K562 (cell line): ENCODE data around the gene PAFAH2. TPM values are rescaled to one million over a fixed set of nuclear protein-coding genes. Genes with fewer than 3 reads are reported as not detected.

ENCODE experiments used
- ATAC-seq: fragments of 200-7000 bp; cut with Tn5 transposase; 3 replicates; pipeline ENCODE4 v1.9.1; 2020; ENCODE audit warnings: moderate library complexity
- BruUV-seq: library from RNA; stranded (reverse); fragments of 400-500 nt; replicated peaks from 2 replicates; lab custom pipeline; 2021; lab: Mats Ljungman, UMichigan
- CTCF ChIA-PET: fragments of 300-600 bp; formaldehyde crosslinking; extraction: SDS; loops from one replicate; lab custom pipeline; 2021; ENCODE audit warnings: low intra/inter-chr PET ratio; lab: Yijun Ruan, JAX
- POLR2A ChIA-PET: fragments of 300-600, 350-650 bp; sonication (Branson Sonifier 250); formaldehyde crosslinking; extraction: SDS; loops from one replicate; lab custom pipeline; 2021; ENCODE audit warnings: antibody characterized with exemption, inconsistent platforms; lab: Yijun Ruan, JAX
- DNase-seq, 4 experiments: peaks; one replicate each; pipeline versions ENCODE4 v3.0.0 to v3.0.0-alpha.2; 2011 to 2018; ENCODE audit warnings: low spot score in 3 of 4, mixed read lengths in 3 of 4; ENCODE audit errors: extremely low read depth in 1 of 4
- FAIRE-seq: peaks from 2 replicates; lab custom pipeline; 2011; peaks lifted over from hg19 to GRCh38; lab: Jason Lieb, UNC
- H2AFZ ChIP-seq: 2 replicates; pipeline ENCODE4 v1.6.0; 2011; ENCODE audit warnings: low read depth, low read length, control low read depth, inconsistent platforms
- H3K27ac ChIP-seq: fragments of 200-600 bp; 3 replicates; pipeline ENCODE4 v1.8.0; 2011; ENCODE audit warnings: low read depth, mild to moderate bottlenecking, control low read depth, inconsistent platforms, low read length, moderate library complexity, mixed read lengths; ENCODE audit errors: extremely low read depth
- H3K27me3 ChIP-seq, 2 experiments: fragments of 300-600 bp in 1 of 2; 2 replicates in 1 of 2; 3 replicates in 1 of 2; pipeline versions ENCODE4 v1.6.0 to v1.8.0; 2011; ENCODE audit warnings: inconsistent platforms in 2 of 2, low read length in 2 of 2, mild to moderate bottlenecking in 1 of 2, mixed read lengths in 1 of 2, moderate library complexity in 1 of 2; ENCODE audit not compliant: control insufficient read depth in 2 of 2, insufficient read depth in 2 of 2
- H3K36me3 ChIP-seq: fragments of 300-600 bp; 3 replicates; pipeline ENCODE4 v1.8.0; 2011; ENCODE audit warnings: mild to moderate bottlenecking, low read length, inconsistent platforms; ENCODE audit not compliant: control insufficient read depth, insufficient read depth
- H3K4me1 ChIP-seq, 2 experiments: fragments of 200-600 bp in 1 of 2; replicated peaks in 1 of 2; 2 replicates in 1 of 2; 3 replicates in 1 of 2; pipeline versions ENCODE4 v1.5.1 to v1.8.0; 2011; ENCODE audit warnings: inconsistent platforms in 2 of 2, low read length in 2 of 2, mild to moderate bottlenecking in 1 of 2, mixed read lengths in 1 of 2, moderate library complexity in 1 of 2; ENCODE audit not compliant: control insufficient read depth in 2 of 2, insufficient read depth in 2 of 2
- H3K4me2 ChIP-seq: 2 replicates; pipeline ENCODE4 v1.6.1; 2011; ENCODE audit warnings: low read length, control low read depth, inconsistent platforms, mixed read lengths; ENCODE audit not compliant: insufficient read depth
- H3K4me3 ChIP-seq: fragments of 200-600 bp; sonication (generic), shearing (Covaris generic); 2 replicates; pipeline ENCODE4 v1.5.1; 2016; ENCODE audit warnings: control low read depth, inconsistent platforms
- H3K79me2 ChIP-seq: fragments of 200-600 bp; 3 replicates; pipeline ENCODE4 v1.8.0; 2011; ENCODE audit warnings: low read length, inconsistent platforms; ENCODE audit not compliant: control insufficient read depth, insufficient read depth
- H3K9ac ChIP-seq, 2 experiments: 2 replicates each; pipeline versions ENCODE4 v1.6.0 to v1.6.1; 2011; ENCODE audit warnings: low read depth in 2 of 2, low read length in 2 of 2, control low read depth in 1 of 2, inconsistent platforms in 1 of 2, mild to moderate bottlenecking in 1 of 2, mixed read lengths in 1 of 2; ENCODE audit not compliant: insufficient read depth in 1 of 2
- H3K9me1 ChIP-seq: one replicate; pipeline ENCODE4 v1.6.0; 2011; ENCODE audit warnings: inconsistent platforms, mild to moderate bottlenecking, low read length, moderate library complexity; ENCODE audit not compliant: control insufficient read depth, insufficient read depth
- H3K9me3 ChIP-seq: replicated peaks from 2 replicates; pipeline ENCODE4 v1.5.1; 2011; ENCODE audit warnings: low read depth, low read length, inconsistent platforms; ENCODE audit not compliant: control insufficient read depth, insufficient read depth
- H4K20me1 ChIP-seq: replicated peaks from 2 replicates; pipeline ENCODE4 v1.6.1; 2011; ENCODE audit warnings: low read length, inconsistent platforms, mixed read lengths; ENCODE audit not compliant: control insufficient read depth, insufficient read depth
- CBX2 ChIP-seq: fragments of 200-600 bp; sonication (generic); IDR thresholded peaks from one replicate; pipeline ENCODE4 v1.6.1; 2012; ENCODE audit warnings: mild to moderate bottlenecking, low read length, inconsistent platforms; ENCODE audit not compliant: insufficient read depth, poor library complexity, severe bottlenecking
- CHCHD3 ChIP-seq: fragments of 250-450 bp; sonication (Bioruptor Pico); IDR thresholded peaks from 2 replicates; pipeline ENCODE4 v2.1.2; 2022; ENCODE audit warnings: mild to moderate bottlenecking
- EGR1 ChIP-seq: fragments of 450-650 bp; conservative IDR thresholded peaks from 2 replicates; pipeline ENCODE4 v1.6.1; 2017; ENCODE audit warnings: mild to moderate bottlenecking
- KLF1 ChIP-seq: fragments of 450-650 bp; IDR thresholded peaks from 2 replicates; pipeline ENCODE4 v1.6.1; 2016; ENCODE audit warnings: missing genetic modification characterization, missing compliant biosample characterization
- MBD2 ChIP-seq: sonication (generic); IDR thresholded peaks from 2 replicates; pipeline ENCODE4 v1.6.1; 2016; ENCODE audit warnings: low read depth, borderline replicate concordance
- NFIC ChIP-seq: fragments of 450-650 bp; IDR thresholded peaks from 2 replicates; pipeline ENCODE4 v1.6.1; 2017; ENCODE audit warnings: mild to moderate bottlenecking, inconsistent platforms
- PTRF ChIP-seq: fragments of 450-650 bp; IDR thresholded peaks from 2 replicates; pipeline ENCODE4 v1.6.1; 2016; ENCODE audit warnings: mild to moderate bottlenecking, missing genetic modification characterization, missing compliant biosample characterization
- RBM22 ChIP-seq: fragments of 200-400 bp; formaldehyde crosslinking; IDR thresholded peaks from 2 replicates; pipeline ENCODE4 v1.6.1; 2018; ENCODE audit warnings: low read length, low read depth; ENCODE audit not compliant: poor library complexity, severe bottlenecking
- SMARCB1 ChIP-seq: IDR thresholded peaks from 2 replicates; pipeline ENCODE4 v1.6.1; 2011; ENCODE audit warnings: improper control_type of control experiment, low read depth; ENCODE audit not compliant: insufficient read length
- TAL1 ChIP-seq: fragments of 450-650 bp; IDR thresholded peaks from 2 replicates; pipeline ENCODE4 v1.6.1; 2016; ENCODE audit warnings: mild to moderate bottlenecking
- ZBTB7A ChIP-seq: IDR thresholded peaks from 2 replicates; pipeline ENCODE4 v1.6.1; 2011; ENCODE audit warnings: low read depth, mild to moderate bottlenecking, low read length, moderate library complexity, borderline replicate concordance; ENCODE audit not compliant: control insufficient read depth
- ZKSCAN1 ChIP-seq: fragments of 150-350 bp; IDR thresholded peaks from 2 replicates; pipeline ENCODE4 v1.6.1; 2016; ENCODE audit warnings: low read depth, low read length
- ZNF174 ChIP-seq: fragments of 250-450 bp; sonication (Bioruptor Pico); IDR thresholded peaks from 2 replicates; pipeline ENCODE4 v1.4.0; 2020; ENCODE audit warnings: mild to moderate bottlenecking
- ZNF668 ChIP-seq: fragments of 250-450 bp; sonication (Bioruptor Pico); IDR thresholded peaks from 2 replicates; pipeline ENCODE4 v1.8.0; 2022; ENCODE audit warnings: mild to moderate bottlenecking, inconsistent platforms
- WGBS: fragments of 100-300 bp; shearing (Covaris generic); methylation state at CpG from one replicate; pipeline ENCODE4 v1.1.6; 2016; ENCODE audit warnings: low coverage, mixed read lengths; ENCODE audit not compliant: insufficient coverage; ENCODE audit errors: missing lambda C conversion rate; 5-methylcytosine and 5-hydroxymethylcytosine counted together
- in situ Hi-C: fragments of 300-500 bp; cut with MboI; formaldehyde crosslinking; loops from 4 replicates; pipeline ENCODE4 v1.15.0; 2018; ENCODE audit warnings: inconsistent platforms, mixed read lengths
- intact Hi-C: fragments of 100-400 bp; cut with micrococcal nuclease; formaldehyde crosslinking; loops from 2 replicates; pipeline ENCODE4 v1.14.2; 2022
- polyA plus RNA-seq, 8 experiments: library from polyadenylated mRNA; depleted of rRNA in 4 of 8; stranded (reverse) in 5 of 8; unstranded in 3 of 8; fragments of >200 nt; fragmentation: Nextera tagmentation in 2 of 8; fragmentation: Illumina TruSeq in 1 of 8; extraction: Ambion mirVana in 2 of 8; extraction: Trizol in 1 of 8; gene quantifications; 2 replicates each; pipeline versions ENCODE4 v1.2.1 to v1.2.3, GENCODE V29; 2011 to 2014; ENCODE audit warnings: inconsistent platforms in 1 of 8, missing spikeins in 1 of 8
- total RNA-seq, 7 experiments: library from RNA; depleted of rRNA in 6 of 7; stranded (reverse); fragments of >200 nt in 6 of 7; fragmentation: Illumina TruSeq in 2 of 7; extraction: Trizol in 2 of 7; gene quantifications; 2 replicates each; pipeline versions ENCODE4 v1.2.1 to v1.2.3, GENCODE V29; 2011 to 2021; ENCODE audit warnings: low replicate concordance in 1 of 7
- TF ChIP-seq, protein P1 (sequence below): sonication (generic); formaldehyde crosslinking; IDR thresholded peaks from 2 replicates; pipeline ENCODE4 v1.8.1; 2023; ENCODE audit warnings: mild to moderate bottlenecking, missing genetic modification reagents
- TF ChIP-seq, protein P2 (sequence below), 2 experiments: fragments of 250-450 bp in 1 of 2; fragments of 450-650 bp in 1 of 2; sonication (Bioruptor Pico) in 1 of 2; IDR thresholded peaks; 2 replicates each; pipeline versions ENCODE4 v1.6.1 to v1.8.0; 2016 to 2021; ENCODE audit warnings: mild to moderate bottlenecking in 2 of 2, moderate library complexity in 2 of 2, missing compliant biosample characterization in 1 of 2, missing genetic modification characterization in 1 of 2

PAFAH2 gene
- total and polyA plus RNA-seq, 9 of the 15 experiments (the other 6 are each of a cell fraction or from before 2014, with no cell fraction given): 4.2 to 10.9 (median 6.8) TPM

DNA sequence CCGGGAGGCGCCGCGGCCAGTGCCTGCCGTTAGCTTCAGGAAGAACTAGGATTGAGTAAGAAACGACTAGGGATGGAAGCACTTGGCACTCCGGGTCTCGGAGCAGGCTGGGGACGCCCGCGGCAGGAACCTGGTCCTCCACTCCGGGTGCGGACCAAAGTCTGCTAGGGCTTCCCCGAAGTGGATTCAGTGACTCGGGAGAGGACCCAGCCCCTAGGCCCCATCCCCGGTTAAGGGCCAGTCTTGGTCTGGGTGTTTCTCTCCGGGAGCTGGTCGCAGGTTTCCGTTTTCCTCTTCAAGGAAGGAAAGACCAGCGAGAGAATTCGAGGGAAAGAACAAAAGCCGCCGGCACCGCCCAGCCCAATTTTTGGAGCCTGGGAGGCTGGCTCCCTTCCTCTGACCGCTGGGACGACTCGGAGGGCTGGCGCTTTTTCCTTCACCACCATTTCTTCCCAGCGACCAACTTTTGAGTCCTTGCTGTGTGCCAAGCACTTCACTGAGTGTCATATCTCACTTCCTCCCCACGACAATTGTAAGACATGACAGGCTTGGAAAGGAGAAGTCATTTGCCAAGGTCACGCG, 74.8 kb downstream of the PAFAH2 start (continued):
- TF ChIP-seq ZNF174 (no peak), TAL1 (no peak), KLF1 (tag) (no peak)
- TF ChIP-seq, protein P1, sequence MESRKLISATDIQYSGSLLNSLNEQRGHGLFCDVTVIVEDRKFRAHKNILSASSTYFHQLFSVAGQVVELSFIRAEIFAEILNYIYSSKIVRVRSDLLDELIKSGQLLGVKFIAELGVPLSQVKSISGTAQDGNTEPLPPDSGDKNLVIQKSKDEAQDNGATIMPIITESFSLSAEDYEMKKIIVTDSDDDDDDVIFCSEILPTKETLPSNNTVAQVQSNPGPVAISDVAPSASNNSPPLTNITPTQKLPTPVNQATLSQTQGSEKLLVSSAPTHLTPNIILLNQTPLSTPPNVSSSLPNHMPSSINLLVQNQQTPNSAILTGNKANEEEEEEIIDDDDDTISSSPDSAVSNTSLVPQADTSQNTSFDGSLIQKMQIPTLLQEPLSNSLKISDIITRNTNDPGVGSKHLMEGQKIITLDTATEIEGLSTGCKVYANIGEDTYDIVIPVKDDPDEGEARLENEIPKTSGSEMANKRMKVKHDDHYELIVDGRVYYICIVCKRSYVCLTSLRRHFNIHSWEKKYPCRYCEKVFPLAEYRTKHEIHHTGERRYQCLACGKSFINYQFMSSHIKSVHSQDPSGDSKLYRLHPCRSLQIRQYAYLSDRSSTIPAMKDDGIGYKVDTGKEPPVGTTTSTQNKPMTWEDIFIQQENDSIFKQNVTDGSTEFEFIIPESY (CRISPR knock-in tag): peak; percentile 76; the same call in 1 of the 2 replicates

DNA sequence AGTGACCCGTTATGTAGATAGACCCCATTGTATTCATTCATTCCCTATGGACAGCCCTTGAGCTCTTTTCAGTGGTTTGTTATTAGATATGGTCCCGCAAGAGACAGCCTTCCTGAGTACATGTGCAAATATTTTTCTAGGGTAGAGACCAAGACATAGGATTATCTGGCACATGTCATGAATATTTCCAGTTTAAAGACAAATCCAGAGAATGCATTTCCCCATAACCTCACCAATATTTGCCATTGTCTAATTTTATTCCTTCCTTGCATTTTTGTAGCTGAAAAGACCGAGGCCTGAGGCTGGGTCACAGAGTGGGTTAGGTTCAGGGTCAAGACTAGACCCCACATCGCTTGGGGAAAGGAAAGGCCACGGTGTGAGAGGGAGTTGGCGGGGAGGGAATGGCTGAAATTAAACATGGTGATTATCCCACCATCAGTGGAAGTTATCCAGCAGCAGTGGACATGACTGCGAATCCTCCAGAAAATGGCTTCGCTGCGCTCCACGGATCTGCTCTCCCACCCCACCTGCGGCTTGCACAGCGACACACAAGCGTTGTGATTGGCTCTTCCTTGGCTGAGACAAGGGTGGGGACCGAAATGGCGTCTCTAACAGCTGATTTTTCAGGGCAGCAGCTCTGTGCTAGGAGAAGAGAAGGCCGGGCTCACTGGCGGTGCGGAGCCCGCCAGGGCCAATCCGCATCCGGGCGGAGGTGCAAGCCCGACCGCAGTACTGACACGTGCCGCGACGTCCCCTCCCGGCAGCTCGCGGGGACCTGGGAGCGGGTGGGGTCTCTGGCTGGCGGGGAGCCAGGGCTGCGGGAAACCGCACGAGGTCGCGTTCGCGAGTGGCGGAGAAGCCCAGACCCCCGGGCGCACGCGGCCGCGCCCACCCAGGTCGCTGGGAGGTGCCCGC, 75.5 kb downstream of the PAFAH2 start:
- 94% methylated on average over 39 of the region's 49 CpGs for WGBS
- intact Hi-C loops: no loop called here
- Histone ChIP-seq H2AFZ (peak overlapping the region; percentile 51), H4K20me1 (no peaks in the 10 kb centered on the region), H3K27me3 (no peaks in the 10 kb centered on the region), H3K36me3 (no peaks in the 10 kb centered on the region), H3K9ac (peak overlapping the region in 1 of 2 experiments; percentile 51; a peak in 1 of 4 replicates), H3K9me1 (no peaks in the 10 kb centered on the region), H3K9me3 (no peaks in the 10 kb centered on the region), H3K79me2 (no peaks in the 10 kb centered on the region), H3K27ac (peak overlapping the region; percentile 10; the same call in 2 of the 3 replicates), H3K4me3 (no peak overlapping the region), H3K4me1 (peaks cover 37 to 42% of the 10 kb centered on the region in 2 experiments), H3K4me2 (no peak overlapping the region)
- CTCF ChIA-PET: no interaction called here
- ATAC-seq (no peak), FAIRE-seq (no peak), DNase-seq (no peak)
- in situ Hi-C loops: no loop called here
- POLR2A ChIA-PET: interaction anchor here (0.6 to 2.7 kb wide), 13 partner anchors 9 to 150 kb away, joined by 3 to 19 read pairs (median 4); partner anchors contain the start of gene STMN1
- no TSS peak for BruUV-seq
- TF ChIP-seq NFIC (peak; percentile 50), ZBTB7A (peak; percentile 15; the same call in 1 of the 2 replicates), SMARCB1 (no peak), PTRF (tag) (no peak), RBM22 (no peak), CBX2 (no peak), EGR1 (no peak), ZNF668 (CRISPR knock-in tag) (no peak), ZKSCAN1 (no peak), MBD2 (no peak), CHCHD3 (no peak)
- TF ChIP-seq, protein P2, sequence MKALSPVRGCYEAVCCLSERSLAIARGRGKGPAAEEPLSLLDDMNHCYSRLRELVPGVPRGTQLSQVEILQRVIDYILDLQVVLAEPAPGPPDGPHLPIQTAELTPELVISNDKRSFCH (CRISPR knock-in tag; IDR thresholded peaks at IDR 0.05): no peak
- TF ChIP-seq, protein P2 (tag; IDR thresholded peaks at IDR 0.05): no peak
